NCI-H226 (cell line): ENCODE measurements around the gene OSBPL5.

Experiments
- DNase-seq: peaks from one replicate; pipeline ENCODE4 v3.0.0-alpha.2; 2015

The OSBPL5 gene

DNA sequence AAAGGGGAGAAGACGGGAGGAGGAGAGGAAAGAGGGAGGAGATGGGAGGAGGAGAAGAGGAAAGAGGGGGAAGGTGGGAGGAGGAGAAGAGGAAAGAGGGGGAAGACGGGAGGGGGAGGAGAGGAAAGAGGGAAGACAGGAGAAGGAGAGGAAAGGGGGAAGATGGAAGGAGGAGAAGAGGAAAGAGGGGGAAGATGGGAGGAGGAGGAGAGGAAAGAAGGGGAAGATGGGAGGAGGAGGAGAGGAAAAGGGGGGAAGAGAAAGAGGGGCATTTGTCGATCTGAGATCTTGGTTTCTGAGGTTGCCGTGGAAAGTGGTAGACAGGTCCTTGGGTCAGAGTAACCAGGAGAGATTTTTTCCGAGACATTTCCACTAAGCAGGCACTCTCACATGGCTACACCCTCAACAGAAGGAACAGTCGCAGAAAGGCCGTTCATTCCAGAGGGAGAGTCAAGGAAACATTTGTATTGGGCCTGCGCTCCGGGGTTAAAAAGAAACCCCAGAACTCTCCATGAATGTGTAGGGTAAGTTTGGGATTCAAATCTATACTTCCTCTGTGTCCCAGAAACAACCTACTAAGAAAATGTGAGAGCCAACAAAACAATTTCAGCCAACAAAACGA is 68.1 kb downstream of the OSBPL5 start:
- DNase-seq: no peak

DNA sequence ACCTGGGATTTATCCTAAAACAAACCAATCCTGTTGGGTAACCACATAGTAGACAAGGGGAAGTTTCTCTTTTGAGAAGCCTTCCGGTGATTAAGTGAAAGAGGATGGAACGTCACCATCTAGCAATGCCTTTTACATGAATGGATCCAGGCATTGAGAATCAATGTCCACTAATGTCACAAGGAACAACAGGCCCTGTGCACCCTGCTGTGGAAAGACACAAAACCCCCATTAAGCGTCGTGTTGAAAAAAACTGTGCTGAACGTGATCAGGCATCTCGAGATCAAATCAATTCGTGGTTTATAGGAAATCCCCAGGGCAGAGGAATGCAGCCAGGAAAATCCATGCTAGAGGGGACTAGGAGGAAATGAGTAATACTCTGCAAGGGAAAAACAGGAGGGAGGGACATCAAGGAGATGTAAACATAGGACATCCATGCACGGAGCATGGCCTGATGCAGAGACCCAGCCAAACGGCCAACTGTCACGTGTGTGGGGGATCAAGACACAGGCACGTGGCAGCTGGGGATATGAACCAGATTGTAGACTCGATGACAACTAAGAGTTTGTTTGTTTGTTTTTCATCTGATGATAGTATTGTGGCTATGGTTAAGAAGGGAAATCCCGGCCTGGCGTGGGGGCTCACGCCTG is 69.3 kb downstream of the OSBPL5 start:
- DNase-seq: peak; percentile 30

DNA sequence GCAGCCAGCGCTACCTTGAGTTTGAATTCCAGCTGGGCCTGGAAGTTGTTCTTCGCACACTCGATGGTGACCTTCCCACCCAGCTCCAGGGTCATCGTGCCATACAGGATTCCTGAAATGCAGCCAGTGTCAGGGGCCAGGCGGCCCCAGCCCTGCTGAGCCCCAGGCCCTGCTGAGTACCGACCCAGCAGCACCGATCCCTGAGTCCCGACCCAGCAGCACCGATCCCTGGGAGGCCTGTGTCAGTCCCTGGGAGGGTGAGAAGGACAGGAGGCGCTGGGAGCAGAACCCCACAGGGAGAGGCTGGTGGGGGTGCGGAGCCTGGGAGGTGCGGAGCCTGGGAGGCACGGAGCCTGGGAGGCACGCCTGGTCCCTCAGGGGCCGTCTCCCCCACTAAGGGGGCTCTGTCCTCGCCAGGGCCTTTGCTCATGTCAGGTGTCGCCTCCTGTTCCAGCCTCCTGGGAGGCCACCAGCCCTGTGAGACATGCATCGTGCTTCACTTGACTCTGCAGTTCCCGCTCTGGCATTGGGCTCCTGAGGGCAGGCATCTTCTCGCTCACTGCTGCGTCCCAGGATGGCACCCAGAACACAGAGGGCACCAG is 70.8 kb downstream of the OSBPL5 start:
- no peak for DNase-seq

DNA sequence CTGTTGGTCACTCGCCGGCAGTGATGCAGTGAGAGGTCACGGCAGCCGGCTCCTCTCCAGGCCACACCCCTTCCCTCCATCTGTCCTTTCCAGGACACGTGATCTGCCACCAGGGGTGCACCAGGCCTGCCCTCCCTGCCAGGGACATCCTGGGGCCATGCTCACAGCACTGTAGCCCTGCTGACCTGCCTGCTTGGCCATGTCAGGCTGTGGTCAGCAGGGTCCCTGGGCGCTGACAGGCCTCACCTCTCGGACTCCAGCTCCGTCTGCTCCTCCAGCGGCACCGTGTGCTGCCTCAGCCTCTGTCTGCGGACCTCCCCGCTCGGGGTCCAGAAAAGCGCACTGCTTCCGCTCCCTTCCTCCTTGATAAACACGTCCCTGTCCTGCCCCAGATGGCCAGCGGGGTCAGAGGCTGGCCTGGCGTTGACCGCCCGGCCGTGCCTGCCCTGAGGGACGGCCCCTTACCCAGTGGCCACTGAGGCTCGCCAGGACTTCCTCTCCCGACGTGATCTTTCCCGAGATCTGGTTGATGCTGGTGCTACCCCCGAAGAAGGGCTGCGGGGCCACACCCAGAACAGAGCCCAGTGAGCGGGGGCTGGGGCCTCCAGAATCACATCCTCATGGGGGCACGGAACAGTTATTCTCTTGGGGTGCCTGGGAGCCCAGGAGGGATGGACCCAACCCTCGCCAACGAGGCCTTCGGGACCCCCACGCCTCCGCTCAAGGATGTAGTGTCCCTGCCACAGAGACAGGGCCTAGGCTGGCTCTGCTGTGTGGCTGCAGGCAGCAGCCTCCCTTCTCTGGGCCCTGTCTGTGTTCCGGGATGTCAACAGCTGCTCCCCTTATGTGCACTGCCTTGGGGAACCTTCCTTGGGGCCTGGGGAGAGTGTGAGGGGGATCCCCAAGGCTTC is 71.6 kb downstream of the OSBPL5 start:
- no peak for DNase-seq

DNA sequence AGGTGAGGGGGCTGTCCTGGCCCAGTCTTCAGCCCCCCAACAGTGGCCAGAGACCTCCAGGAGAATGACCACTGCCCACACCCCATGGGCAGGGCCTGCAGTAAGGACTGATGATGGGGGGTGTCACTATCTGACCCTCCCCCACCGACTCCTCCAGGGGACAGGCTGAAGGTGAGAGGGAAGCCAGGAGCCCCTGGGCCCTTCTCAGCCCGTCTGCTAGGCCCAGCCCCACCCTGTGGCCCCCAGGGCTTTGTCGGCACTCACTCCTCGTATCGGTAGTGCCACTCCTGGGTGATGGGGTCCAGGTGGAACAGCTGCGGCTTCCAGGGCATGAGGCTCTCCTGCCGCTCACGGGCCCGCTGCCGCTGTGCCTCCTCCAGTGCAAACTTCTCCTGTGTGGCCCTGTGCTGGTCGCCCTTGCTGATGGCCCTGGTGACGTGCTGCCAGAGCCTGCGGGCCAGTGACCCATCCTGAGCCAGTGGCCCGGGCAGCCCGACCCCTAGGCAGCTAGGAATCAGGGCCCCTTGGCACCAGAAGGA is 72.4 kb downstream of the OSBPL5 start:
- no peak for DNase-seq

DNA sequence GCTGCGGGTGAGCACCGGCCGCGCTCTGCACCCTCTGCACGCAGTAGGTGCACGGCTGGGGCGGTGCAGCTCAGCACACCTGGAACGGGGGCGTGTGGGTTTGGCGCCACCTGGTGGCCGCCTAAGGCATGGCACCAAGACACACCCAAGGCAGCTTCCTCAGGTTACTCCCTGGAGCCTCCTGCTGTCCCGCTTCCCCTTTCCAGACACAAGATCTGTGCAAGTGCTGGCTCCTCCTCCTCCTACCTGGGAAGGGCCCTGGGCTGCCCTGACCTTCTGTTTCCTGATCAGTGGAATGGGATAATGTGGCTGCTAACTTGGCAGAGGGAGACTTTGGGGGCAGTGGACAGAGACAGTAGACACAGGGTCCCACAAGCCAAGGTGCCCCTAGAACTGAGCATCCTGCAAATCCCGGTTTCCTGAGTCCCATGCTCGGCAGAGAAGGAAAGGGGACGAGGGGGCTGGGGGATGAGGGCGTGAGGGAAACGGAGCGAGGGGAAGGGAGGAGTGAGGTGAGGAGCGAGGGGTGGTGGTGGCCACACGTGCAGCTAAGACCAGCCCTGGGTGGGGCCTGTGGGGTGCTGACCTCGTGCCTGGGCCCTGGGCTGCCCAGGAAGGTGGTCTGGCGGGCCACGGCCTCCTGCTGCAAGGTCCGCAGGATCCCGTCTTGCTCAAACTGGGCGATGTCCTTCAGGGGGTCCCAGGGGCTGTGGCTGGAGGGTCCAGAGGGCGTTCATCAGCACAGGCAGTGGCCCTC is 73.1 kb downstream of the OSBPL5 start:
- peak; percentile 62 for DNase-seq

DNA sequence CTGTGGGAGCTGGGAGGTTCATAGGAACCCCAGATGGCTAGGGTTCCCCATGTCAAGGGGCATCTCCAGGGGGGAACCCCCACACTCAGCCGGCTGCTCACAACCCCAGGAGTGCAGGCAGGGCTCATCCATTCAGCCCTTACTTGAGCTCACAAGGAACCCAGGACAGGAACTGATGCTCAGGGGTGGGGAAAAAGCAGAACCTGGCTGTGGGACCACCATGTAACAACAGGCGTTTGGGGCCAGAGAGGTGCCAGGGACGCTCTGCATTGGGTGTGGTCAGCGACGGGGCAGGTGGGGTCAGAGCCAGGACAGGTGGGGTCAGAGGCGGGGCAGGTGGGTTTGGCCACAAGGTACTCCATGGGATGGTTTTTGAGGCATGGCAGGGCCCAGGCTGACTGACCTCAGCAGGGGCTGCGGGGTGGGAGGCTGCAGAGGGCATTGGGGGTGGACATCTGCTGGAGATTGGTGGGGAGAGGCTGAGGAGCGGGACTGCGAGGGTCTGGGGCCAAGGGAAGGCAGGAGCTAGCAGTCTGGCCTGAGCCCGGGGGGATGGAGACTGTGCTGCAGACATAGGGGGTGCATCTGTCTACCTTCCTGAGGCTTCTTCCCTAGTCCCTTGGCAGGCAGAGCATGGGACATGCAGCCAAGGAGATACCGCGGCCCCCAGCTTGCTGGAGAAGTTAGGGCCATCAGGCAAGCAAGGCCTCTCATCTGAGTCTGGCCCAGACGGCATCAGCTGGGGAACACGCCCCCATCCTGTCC is 73.8 kb downstream of the OSBPL5 start:
- no peak for DNase-seq

DNA sequence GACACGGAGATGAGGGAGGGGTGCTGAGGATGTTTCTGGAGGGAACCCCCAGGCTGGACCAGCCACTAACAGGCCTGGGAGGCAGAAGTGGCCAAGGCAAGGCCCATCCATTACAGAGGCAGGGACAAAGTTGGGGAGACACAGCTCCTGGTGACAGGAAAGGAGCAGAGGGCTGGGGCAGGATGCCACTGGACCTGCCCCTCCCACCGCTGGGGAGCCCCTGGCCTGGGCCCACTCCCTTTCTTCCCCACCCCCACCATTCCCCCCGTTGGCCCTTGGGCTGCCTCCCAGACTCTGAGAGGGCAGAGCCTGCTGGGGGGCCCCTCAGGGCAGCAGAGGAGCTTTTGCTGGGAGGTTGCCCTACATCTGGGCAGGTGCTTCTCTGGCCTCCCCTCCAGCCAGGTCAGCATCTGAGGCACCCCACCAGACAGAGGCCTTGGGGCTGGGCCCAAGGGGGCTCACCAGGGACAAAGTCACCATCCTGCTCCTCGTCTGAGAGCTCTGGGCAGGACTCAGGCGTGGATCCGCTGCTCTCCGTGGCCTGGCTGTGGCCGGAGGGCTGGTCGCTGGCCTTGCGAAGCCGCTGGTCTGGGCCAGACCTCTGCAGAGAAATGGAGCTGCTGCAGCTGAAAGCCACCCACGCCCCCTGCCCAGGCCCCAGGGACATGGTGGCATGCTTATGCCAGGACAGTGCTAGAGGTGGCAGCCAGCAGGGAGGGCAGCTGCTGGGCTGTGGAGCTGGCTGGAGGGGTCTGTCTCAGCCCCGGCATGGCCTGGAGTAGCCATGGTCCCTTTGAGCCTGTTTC is 74.8 kb downstream of the OSBPL5 start:
- DNase-seq: no peak

DNA sequence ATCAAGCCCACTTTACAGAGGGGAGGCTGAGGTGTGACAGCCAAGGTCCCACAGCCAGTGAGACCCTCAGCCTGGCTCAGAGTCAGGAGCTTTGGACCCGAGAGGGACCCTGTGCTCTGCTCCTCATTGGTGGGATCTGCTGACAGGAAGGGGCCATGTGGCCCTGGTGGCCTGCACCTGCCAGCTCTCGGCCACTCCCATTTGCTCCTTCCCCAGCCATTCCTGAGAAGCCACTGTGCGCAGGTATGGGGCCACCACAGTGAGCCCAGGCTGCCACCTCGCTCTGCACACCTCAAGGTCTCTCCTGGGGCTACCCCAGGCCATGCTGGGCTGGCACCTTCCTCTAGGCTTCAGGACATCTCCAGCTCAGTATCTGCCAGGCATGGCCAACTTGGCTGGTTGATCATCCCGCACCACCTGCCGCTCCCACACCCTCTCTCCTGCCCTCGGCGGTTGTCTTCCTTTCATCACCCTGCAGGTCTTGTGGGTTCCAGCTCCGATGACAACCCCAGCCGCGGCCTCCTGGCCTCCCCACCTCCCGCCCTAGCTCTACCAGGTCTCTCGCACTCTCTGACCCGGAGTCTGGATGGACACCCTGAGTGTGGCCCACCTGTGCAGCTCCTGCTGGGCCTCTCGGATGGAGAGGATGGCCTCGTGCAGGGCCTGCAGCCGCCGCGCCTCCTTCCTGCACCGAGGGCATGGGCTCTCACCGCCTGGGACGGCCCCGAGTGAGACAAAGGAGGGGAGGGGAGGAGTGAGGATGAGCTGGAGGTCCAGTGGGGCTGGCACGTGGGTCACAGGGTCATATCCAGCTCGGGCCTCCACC is 75.7 kb downstream of the OSBPL5 start:
- no peak for DNase-seq

DNA sequence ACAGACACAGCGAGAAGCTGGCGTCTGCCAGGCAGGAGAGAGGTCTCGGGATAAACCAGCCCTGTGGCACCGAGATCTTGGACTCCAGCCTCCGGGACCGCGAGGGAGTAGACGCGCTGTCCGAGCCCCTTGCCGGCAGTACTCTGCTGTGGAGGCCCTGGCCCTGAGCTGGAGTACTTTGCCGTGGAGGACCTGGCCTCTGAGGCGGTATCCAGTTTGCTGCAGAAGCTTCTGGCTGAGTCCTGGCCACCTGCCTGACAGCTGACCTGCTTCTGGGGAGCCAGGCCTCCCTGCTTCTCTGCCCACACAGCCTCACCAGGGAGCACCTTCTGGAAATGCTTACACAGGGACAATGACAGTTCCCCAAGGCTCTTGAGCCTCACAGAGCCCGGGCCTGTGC is 76.3 kb downstream of the OSBPL5 start:
- DNase-seq: peak; percentile 22

DNA sequence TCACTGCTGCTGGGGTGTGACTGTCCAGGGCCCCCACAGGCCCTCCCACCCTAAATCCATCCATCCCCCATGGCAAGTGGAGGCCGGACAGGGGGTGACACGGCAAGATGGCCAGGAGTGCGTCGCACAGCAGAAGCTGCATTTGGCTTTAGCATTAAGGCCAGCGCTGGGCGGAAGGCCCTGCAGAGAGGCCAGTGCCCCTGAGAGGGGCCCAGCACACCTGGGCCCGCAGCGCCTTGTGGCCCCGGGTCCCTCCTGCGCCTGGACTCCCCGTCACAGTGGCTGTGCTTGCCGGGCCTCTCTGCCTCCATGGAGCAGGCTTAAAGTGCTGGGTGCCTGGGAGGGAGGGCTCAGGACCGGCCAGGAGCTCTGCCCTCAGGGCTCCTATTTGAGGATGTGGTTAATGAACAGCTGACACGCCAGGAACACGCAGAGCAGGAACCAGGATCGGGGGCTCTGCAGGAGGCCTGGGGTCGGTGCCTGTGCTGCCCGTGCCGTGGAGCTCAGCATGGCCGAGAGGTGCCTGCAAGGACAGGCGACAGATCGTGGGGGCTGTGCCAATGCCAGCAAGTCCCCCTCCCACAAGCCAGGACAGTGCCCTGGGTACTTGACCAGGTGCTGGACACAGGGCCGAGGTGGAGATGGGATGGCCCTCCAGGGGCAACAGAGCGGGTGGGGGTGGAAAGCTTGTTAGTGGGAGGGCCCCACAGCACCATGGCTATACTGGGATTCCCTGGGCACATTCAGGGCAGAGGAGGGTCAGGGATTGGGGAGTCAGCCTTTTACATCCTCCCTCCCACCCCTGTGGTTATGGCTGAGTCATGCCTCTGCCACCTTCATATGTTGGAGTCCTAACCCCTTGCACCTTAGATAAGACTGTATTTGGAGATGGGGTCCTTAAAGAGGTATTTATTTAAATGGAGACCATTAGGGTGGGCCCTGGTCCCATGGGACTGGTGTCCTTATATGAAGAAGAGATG is 77.0 kb downstream of the OSBPL5 start:
- DNase-seq: peak; percentile 84

DNA sequence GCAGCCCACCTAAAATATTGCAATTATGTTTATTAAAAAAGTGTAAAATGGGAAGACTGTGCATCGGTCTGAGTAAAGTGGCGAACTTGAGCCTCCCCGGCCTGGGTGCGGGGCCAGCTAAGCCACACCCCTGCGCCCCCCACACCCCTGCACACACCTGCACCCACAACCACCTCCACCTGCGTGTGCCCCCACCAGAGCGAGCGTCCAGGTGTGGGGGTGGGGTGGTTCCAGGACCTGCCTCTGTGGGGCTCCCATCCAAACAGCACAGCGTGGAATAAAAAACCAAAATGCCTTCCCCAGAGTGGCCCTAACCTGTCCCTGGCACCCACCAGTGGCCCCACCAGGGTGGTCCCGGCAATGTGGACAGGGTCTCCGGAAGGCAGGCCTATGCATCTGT is 77.7 kb downstream of the OSBPL5 start:
- no peak for DNase-seq

DNA sequence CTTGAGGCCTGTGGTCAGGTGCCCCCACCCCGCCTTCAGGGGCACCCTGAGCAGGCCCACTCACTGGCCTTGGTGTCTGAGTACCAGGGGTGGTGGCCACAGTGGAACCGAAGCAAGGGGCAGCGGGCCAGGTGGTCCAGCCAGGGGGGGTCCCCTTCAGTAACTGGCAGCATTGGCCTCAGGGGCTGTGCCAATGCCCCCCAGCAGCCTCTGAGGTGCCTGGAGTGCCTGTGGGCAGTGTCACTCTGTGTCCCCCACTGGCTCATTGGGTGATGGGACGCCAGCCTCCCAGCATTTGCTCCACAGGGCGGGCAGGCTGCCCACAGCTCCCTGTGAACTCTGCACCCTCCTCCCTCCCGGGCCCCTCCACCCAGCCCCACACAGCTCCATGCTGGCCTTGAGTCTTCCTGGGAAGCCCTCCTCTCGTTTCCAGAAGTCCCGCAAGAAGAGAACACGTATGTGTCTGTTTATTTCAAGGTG is 78.4 kb downstream of the OSBPL5 start:
- DNase-seq: no peak

DNA sequence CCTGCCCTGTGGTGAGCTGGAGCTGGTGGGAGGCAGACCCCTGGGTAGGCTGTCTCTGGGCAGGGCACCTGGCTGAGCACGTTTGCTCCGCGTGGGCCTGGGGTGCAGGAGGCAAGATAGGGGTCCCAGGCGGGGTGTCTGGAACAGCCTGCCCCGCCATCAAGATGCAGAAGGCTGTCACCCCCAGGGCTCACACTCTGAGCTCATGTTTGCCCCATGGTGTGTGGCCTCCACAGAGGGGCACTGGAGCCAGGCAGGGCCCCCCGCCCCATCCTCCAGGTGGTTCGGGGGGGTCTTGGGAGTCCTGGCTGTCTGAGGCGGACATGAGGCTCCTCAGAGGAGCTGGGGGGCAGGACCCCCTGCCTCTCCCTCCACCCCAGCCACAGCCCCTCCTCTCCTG is 79.0 kb downstream of the OSBPL5 start:
- no peak for DNase-seq

DNA sequence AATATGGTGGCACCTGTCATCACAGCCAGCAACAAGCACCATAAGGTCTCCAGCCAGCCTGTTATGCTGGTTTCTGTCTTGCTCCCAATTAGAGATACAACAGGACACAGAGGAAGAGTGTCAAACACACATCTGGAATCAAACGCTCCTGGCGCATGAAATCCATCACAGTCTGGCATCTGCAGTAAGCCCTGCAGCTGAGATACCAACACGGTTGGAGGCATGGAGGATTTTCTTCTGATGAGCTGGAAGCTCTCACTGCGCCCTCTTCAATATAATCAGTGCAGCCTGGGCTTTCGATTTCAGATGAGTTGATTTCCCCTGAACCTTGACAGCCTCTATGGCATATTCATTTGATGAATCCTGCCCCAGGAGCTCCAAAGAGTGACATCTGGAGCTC is 80.1 kb downstream of the OSBPL5 start:
- DNase-seq: no peak

DNA sequence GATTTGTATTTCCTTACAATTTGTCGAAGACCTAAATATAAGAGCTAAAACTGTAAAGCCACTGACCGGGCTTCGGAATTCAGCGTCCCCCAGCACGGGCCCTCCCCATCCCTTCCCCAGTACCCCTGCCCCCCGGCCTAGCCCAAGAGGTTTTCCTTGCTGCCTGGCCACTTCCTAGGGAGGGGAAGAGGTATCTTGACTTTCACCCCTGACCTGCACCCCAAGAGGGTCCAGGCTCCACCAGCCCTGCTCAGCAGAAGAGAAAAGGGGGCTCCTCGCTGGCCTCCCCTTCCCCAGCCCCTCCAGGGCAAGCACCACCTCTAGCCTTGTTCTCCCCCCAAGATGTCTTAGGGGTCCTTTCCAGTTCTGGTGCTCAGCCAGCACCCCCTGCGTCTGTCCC is 81.8 kb downstream of the OSBPL5 start:
- no peak for DNase-seq

DNA sequence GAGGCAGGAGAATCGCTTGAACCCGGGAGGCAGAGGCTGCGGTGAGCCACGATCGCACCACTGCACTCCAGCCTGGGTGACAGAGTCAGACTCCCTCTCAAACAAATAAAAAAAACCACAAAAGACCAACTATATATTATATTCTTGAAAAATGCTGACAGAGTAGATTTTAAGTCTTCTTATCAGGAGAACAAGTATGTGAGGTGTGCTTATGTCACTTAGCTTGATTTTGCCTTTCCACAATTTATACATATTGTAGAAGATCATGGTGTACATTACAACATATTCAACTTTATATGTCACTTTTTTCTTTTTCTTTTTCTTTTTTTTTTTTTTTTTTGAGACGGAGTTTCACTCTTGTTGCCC is 83.7 kb downstream of the OSBPL5 start:
- DNase-seq: no peak

DNA sequence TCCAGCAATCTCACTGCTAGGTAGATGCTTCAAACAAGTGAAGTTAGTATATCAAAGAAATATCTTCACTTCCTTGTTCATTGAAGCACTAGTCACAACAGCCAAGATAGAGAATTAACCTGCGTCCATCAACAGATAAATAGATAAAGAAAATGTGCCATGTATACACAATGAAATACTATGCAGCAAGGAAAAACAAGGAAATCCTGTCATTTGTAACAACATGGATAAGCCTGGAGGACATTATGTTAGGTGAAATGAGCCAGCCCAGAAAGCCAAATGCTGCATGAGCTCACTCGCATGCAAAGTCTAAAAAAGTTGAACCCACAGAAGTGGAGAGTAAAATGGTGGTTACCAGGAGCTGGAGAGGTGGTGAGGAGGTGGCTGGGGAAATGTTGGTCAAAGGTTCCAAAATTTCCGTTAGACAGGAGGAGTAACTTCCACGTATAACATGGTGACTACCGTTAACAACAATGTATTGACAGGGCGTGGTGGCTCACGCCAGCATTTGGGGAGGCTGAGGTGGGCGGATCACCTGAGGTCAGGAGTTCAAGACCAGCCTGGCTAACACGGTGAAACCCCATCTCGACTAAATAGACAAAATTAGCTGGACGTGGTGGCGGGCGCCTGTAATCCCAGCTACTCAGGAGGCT is 84.3 kb downstream of the OSBPL5 start:
- peak; percentile 26 for DNase-seq
